T-helper 17 cell (primary cell): ENCODE data around the gene SCG5. TPM values are rescaled to one million over a fixed set of nuclear protein-coding genes. Genes with fewer than 3 reads are reported as not detected.

Source experiments
- ATAC-seq: fragments of 150-1000 bp; cut with Tn5 transposase; 2 replicates; pipeline ENCODE4 v1.10.0; 2021; ENCODE audit warnings: mild to moderate bottlenecking, moderate library complexity
- DNase-seq, 3 donors: peaks; one replicate each; pipeline versions ENCODE4 v3.0.0 to v3.0.0-alpha.2; 2020 to 2021
- H3K9me3 ChIP-seq: one replicate; pipeline ENCODE4 v1.7.0; 2013; ENCODE audit warnings: low read length, mild to moderate bottlenecking; ENCODE audit not compliant: control insufficient read depth, poor library complexity, severe bottlenecking
- H3K27ac Mint-ChIP-seq: one replicate; pipeline ENCODE4 v1.8.0; 2022; ENCODE audit warnings: mild to moderate bottlenecking, moderate library complexity, mixed read lengths
- H3K27me3 Mint-ChIP-seq: one replicate; pipeline ENCODE4 v1.8.0; 2022; ENCODE audit warnings: mixed read lengths
- H3K36me3 Mint-ChIP-seq: one replicate; pipeline ENCODE4 v1.8.0; 2022; ENCODE audit warnings: low read depth, mixed read lengths
- H3K4me1 Mint-ChIP-seq: one replicate; pipeline ENCODE4 v1.8.0; 2022; ENCODE audit warnings: mild to moderate bottlenecking, mixed read lengths
- H3K4me3 Mint-ChIP-seq: one replicate; pipeline ENCODE4 v1.8.0; 2022; ENCODE audit warnings: mild to moderate bottlenecking, moderate library complexity, mixed read lengths
- total RNA-seq, 4 donors: library from RNA in 2 of 4; stranded (reverse) in 2 of 4; gene quantifications; one replicate each; pipeline ENCODE4 v1.2.3 and lab custom pipeline; 2022 to 2026

Gene SCG5
- total RNA-seq, 2 donors from 2014 or later: 0.80 to 2.0 TPM

DNA sequence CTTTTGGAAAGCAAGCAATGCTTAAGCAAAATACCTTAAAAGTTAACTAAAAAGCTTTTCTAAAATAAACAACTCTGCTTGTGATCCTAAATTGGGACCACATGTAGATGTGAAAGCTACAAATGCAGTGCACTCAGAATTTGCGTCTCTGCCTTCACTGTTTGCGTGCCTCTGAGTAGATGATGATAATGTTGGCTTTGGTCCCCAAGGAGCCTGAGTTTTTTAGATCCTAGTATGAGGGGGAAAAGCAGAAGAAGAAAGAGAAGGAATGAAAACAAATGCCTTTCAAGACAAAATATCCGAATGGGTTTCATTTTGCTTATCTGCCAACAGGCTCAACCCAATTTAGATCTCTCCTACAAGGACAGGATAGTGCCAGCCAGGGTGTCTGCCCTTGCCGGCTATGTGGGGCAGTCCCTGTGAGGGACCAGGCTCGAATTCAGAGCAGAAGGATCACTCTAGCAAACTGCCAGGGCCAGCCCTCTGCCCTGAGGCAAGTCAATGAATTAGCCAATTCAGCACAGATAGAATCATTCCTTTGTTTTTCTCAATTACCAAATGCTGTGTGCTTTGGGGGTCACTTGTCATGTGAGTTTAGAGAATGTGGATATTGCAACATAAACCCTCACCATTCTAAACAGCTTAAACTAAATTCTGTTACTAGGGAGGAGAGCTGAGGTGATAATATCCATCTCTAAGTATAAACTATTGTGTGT is 28.5 kb downstream of the SCG5 start:
- H3K9me3 ChIP-seq: no peaks in the 10 kb centered on the region
- H3K27ac Mint-ChIP-seq: no peak overlapping the region
- no peak overlapping the region for H3K4me3 Mint-ChIP-seq
- no peaks in the 10 kb centered on the region for H3K27me3 Mint-ChIP-seq
- no peak for DNase-seq
- no peak for ATAC-seq
- no peaks in the 10 kb centered on the region for H3K4me1 Mint-ChIP-seq
- H3K36me3 Mint-ChIP-seq: no peaks in the 10 kb centered on the region

DNA sequence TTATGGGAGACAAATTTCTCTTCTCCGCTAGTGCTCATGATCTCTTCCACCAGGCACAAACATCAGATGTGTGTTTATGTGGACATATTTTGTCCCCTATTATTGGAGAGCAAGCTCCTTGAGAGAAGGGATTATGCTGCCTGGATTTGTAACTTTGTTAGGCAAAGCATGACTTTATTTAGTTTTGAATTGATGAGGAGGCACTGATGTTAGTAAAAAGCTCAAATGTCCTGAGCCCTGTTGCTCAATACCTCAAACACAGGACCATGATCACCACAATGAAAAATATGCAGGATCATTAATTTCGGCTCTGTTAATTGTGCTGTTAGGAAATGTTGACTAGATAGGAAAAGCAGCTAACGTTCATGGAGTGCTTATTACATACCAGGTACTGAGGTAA is 29.1 kb downstream of the SCG5 start:
- Mint-ChIP-seq H3K4me1 (no peaks in the 10 kb centered on the region), H3K27me3 (no peaks in the 10 kb centered on the region), H3K4me3 (no peak overlapping the region), H3K36me3 (no peaks in the 10 kb centered on the region), H3K27ac (no peak overlapping the region)
- DNase-seq (no peak), ATAC-seq (no peak)
- no peaks in the 10 kb centered on the region for H3K9me3 ChIP-seq

DNA sequence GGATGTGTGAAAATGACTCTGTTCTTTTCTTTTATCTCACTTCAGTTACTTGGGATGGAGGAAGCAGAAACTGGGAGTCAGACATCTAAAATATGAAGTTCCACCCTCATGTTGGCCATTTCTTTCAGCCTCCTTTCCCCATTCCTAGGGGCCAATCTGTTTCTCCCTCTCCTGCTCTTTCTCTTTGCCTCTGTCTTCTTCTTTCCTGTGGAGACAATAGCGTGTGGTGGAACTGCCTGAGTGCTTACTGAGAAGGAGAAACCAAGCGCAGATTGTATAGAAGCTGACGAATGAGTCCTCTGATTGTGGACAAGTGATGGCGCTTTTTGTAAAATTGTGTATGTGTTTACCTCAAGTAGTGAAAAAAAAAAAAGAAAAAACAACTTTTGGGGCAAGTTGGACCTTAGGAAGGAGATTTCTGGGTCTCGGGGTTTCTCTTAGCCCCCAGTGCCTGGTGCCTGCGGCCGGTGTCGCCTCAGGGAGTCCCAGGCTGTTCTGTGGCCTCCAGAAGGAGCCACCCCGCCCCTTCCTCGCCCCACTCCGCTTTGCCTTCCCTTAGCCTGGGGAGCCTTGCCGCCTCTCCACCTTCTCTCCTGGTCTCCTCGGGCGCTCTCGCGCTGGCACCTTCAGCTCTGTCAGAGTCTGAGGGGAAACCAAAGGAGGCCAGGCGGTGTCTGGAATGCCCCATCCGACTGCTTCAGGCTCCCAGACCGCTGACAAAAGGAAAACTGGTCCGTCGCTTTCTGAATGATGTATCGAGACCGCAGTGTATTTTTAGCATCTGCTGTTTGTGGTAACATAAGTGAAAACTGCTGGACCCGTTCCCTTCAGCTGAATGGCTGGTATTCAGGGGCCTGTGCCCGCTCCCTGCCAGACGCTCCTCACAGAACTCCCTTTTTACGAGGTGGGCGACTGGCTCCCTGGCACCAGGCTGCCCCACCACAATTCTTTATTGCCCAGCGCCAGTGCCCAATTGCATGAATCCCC is 30.1 kb downstream of the SCG5 start:
- ATAC-seq: no peak
- no peak for DNase-seq
- Mint-ChIP-seq H3K4me3 (no peak overlapping the region), H3K27me3 (no peaks in the 10 kb centered on the region), H3K27ac (no peak overlapping the region), H3K36me3 (no peaks in the 10 kb centered on the region), H3K4me1 (no peaks in the 10 kb centered on the region)
- H3K9me3 ChIP-seq: no peaks in the 10 kb centered on the region

DNA sequence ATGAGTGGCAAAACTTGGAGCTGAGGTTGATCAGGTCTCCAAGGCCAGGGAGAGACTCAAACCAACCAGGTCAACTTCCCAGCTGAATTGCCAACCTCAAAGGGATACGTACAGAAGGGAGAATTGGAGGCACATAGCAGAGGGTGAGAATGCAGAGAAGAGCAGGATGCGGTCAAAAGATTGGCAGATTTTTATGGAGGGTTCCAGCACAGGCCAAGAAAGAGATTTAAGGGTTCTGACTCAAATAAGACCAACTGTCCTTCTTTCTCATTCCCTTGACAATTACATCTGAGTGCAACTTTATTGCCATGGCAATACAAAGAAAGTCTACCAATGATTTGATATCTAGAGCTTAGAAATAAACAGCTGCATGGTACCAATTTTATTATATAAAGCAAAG is 33.2 kb downstream of the SCG5 start:
- Mint-ChIP-seq H3K36me3 (no peaks in the 10 kb centered on the region), H3K4me3 (no peak overlapping the region), H3K27me3 (no peaks in the 10 kb centered on the region), H3K4me1 (no peaks in the 10 kb centered on the region), H3K27ac (no peak overlapping the region)
- DNase-seq (no peak), ATAC-seq (no peak)
- H3K9me3 ChIP-seq: no peaks in the 10 kb centered on the region

DNA sequence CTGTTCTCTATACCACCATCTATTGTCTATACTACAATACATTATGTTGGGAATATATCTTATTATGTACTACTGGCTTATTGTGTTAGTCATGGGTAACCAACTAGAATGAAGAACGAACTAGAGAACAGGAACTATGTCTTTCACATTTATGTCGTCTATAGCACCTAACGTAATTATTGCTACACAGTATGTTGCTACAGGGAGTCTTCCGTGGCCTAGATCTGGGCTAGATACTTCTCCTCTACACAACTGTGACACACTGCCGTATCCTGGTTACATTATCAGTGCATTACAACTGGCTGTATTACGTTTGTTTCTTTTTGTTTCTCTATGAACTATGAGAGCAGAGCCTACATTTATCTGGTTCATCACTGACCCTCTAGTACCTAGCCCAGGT is 34.0 kb downstream of the SCG5 start:
- ATAC-seq: peak; percentile 32
- Mint-ChIP-seq H3K27ac (no peak overlapping the region), H3K4me3 (no peak overlapping the region)

DNA sequence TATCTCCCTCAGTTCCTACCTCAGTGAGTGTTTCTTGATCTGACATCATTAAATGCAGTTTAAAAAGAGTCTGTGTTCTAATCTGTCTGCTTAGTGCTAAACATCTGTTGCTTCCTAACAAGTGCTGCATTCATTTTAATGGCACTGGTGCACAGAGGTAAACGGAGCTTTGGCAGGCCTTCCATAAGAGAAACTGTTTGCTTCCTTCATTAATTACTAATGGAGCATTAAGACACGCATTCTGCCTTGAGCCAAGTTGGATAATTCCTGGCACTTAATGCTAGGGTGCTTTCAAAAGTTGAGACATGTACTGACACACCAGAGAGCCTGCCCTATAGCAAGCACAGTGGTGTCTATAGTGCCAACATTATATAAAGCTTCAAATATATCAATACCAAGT is 34.7 kb downstream of the SCG5 start:
- no peaks in the 10 kb centered on the region for H3K9me3 ChIP-seq
- no peak overlapping the region for H3K4me3 Mint-ChIP-seq
- H3K4me1 Mint-ChIP-seq: no peaks in the 10 kb centered on the region
- DNase-seq: no peak
- ATAC-seq: no peak
- H3K27ac Mint-ChIP-seq: no peak overlapping the region
- no peaks in the 10 kb centered on the region for H3K27me3 Mint-ChIP-seq
- no peaks in the 10 kb centered on the region for H3K36me3 Mint-ChIP-seq

More for the DNA sequence above, 34.0 kb downstream of the SCG5 start:
- DNase-seq: no peak
- no peaks in the 10 kb centered on the region for H3K27me3 Mint-ChIP-seq
- H3K4me1 Mint-ChIP-seq: no peaks in the 10 kb centered on the region
- no peaks in the 10 kb centered on the region for H3K9me3 ChIP-seq
- H3K36me3 Mint-ChIP-seq: no peaks in the 10 kb centered on the region

DNA sequence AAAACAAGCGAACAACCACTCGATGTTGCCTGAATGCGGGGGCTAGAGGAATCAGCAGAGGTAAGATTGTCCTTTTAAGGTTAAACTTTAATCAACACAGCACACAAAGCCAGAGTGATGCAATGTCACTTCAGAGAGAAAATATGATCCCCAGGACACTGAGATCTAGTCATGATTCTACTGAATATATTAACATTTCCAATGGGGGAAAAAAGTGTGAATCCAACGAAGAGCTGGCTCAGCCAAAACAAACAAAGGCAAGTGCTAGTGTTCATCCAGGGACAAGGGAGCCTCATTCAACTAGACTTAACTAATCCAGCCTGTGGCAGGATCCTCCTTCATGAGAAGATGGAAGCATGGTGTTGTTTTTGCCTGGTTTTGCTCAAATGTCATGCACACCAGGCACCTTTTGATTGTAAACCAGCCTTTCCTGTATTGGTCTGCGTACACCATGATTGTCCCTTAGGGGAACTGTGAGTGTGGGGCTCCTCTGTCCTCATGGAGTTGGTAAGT is 35.8 kb downstream of the SCG5 start:
- no peaks in the 10 kb centered on the region for H3K9me3 ChIP-seq
- no peaks in the 10 kb centered on the region for H3K36me3 Mint-ChIP-seq
- no peak for DNase-seq
- no peaks in the 10 kb centered on the region for H3K27me3 Mint-ChIP-seq
- no peaks in the 10 kb centered on the region for H3K4me1 Mint-ChIP-seq
- H3K4me3 Mint-ChIP-seq: no peak overlapping the region
- no peak for ATAC-seq
- no peak overlapping the region for H3K27ac Mint-ChIP-seq

DNA sequence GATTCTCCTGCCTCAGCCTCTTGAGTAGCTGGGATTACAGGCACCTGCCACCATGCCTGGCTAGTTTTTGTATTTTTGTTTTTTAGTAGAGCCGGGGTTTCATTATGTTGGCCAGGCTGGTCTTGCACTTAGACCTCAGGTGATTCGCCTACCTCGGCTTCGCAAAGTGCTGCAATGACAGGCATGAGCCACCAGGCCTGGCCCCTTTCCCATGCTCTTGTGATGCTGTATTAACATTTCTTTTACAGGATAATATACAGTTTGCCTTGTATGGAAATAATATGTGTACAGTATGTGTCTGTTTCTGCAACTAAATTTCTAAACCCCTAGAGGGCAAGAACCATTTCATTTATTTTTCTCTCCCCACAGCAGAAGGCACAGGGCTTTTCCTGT is 37.8 kb downstream of the SCG5 start:
- Mint-ChIP-seq H3K27ac (peak overlapping the region; percentile 73), H3K4me1 (no peaks in the 10 kb centered on the region), H3K4me3 (no peak overlapping the region), H3K36me3 (no peaks in the 10 kb centered on the region), H3K27me3 (no peaks in the 10 kb centered on the region)
- no peak for ATAC-seq
- no peaks in the 10 kb centered on the region for H3K9me3 ChIP-seq
- DNase-seq: no peak

DNA sequence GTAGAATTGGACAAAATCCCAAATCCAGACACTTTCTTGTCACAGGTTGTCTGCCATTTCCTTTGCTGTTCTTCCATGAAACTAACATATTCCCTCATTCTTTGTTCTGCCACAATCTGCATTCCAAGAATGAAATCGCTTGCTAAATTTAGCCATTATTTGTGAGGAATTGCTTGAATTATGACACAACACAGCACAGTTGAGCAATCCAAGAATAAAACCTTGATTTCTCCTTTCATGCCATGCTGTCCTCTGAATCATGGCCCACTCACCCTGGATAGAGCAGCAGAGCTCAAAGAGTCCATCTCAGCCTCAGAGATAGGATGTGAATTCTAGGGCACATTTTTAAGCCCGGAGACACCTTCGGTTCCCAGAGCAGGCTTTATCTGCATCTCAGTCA is 41.1 kb downstream of the SCG5 start:
- H3K27me3 Mint-ChIP-seq: no peaks in the 10 kb centered on the region
- peaks cover 2% of the 10 kb centered on the region for H3K4me1 Mint-ChIP-seq
- DNase-seq (no peak), ATAC-seq (no peak)
- no peak overlapping the region for H3K4me3 Mint-ChIP-seq
- H3K27ac Mint-ChIP-seq: no peak overlapping the region
- H3K9me3 ChIP-seq: no peaks in the 10 kb centered on the region
- no peaks in the 10 kb centered on the region for H3K36me3 Mint-ChIP-seq

DNA sequence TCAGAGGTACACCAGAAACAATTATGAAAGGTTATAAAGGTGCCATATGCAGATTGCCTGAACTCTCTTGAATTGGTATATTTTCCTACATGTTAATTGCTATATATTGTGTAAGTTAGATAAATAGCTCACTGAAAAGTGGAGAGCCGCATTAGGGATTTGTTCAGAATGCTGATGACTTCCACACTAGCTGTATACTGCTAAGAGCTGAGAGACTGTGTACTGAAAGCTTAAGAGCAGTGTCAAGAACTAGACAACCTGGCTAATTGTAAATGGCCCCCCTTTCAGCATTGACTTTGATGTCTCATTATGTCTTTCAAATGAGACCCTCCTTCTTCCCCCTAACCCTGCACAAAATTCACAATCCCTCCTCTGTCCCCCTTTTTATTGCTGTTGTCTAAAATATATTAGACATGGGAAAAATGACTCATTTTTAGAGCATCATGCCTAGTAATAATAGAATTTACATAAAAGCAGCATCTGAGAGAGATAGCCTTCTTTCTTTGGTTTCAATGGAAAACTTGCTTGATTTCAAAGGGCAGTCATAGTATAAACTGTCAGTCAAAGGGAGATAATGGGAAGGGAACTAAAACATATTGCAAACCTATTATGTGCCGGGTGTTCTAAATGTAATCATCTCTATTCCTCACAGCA is 41.6 kb downstream of the SCG5 start:
- no peak overlapping the region for H3K27ac Mint-ChIP-seq
- no peaks in the 10 kb centered on the region for H3K9me3 ChIP-seq
- no peak overlapping the region for H3K4me3 Mint-ChIP-seq
- no peaks in the 10 kb centered on the region for H3K36me3 Mint-ChIP-seq
- no peak for ATAC-seq
- H3K4me1 Mint-ChIP-seq: peaks cover 2% of the 10 kb centered on the region
- H3K27me3 Mint-ChIP-seq: no peaks in the 10 kb centered on the region
- DNase-seq: no peak

DNA sequence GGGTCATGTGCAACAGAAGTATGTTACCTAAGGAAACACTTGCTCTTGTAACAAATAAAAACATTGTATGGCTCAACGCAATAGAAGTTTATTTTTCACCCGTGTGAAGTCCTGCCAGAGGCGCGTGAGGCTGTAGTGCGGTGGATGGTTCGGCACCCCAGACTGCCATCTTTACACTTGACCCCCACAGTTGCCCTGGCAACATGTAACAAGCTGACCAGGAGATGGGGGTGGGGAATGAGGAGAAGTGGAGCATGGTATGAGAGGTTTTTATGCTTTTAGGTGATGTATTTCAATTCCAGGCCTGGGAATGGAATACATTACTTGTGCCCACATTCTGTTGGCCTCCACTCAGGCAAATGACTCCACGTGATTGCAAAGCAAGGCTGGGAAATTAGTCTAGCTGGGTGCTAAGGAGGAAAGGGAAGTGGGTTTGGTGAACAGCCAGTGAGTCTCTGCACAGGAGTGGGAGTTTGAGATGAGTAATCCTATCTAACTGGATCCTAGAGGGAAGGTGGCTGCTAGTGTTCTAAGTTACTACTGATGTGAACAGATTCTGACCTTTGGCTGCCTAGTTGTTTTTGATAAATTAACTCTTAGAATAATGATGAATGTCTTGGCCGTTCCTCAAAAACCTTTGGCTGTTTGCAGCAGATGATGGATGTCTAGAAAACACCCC is 42.5 kb downstream of the SCG5 start:
- Mint-ChIP-seq H3K27me3 (no peaks in the 10 kb centered on the region), H3K4me3 (no peak overlapping the region), H3K27ac (no peak overlapping the region), H3K36me3 (no peaks in the 10 kb centered on the region), H3K4me1 (peaks cover 2% of the 10 kb centered on the region)
- no peak for ATAC-seq
- DNase-seq: no peak
- H3K9me3 ChIP-seq: no peaks in the 10 kb centered on the region

DNA sequence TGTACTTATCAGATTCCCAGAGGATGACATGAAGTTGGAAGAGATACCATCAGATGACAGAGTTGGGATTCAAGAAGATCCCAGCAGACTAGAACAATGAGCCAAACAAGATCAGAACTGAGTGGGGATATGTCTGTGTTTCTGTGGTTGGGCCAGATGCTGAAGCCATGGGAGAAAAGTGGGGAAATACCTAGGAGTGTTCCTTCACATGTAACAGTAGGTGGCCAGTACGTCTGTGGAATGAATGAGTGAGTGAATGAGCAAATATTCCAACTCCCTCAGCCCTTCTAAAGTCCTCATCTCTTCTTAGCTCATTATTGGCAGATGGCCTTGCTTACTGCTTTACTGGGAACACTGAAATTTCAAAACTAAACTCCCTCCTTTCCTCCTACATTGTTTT is 44.1 kb downstream of the SCG5 start:
- DNase-seq (no peak), ATAC-seq (no peak)
- Mint-ChIP-seq H3K27ac (no peak overlapping the region), H3K4me3 (no peak overlapping the region), H3K36me3 (no peaks in the 10 kb centered on the region), H3K4me1 (peaks cover 2% of the 10 kb centered on the region), H3K27me3 (no peaks in the 10 kb centered on the region)
- no peaks in the 10 kb centered on the region for H3K9me3 ChIP-seq

DNA sequence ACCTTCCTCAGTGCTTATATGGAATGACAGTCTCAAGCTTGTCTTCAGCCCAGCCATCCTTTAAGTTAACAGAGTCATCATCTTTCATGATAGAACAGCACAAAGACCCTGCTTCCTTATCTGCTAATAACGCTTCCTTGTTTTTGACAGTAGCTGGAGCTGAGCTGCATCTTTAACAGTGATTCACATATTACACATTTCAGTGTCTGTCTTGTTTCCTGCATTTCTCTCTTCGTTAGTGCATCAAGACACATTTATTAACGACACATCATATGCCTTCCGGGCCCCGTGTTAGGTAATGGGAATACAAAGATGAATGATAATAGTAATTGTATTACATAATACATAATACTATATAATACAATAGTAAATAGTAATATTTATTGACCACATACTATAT is 46.0 kb downstream of the SCG5 start:
- Mint-ChIP-seq H3K4me3 (no peak overlapping the region), H3K27me3 (peaks cover 8% of the 10 kb centered on the region), H3K4me1 (peaks cover 2% of the 10 kb centered on the region), H3K27ac (no peak overlapping the region), H3K36me3 (no peaks in the 10 kb centered on the region)
- no peaks in the 10 kb centered on the region for H3K9me3 ChIP-seq
- no peak for ATAC-seq
- DNase-seq: no peak
